ENCODE data around the gene COL4A2. TPM values are rescaled to one million over a fixed set of nuclear protein-coding genes. Genes with fewer than 3 reads are reported as not detected.

The COL4A2 gene
- total RNA-seq, 6 experiments from 2014 or later, result 8.4 to 65.8 (median 42.5) TPM

DNA sequence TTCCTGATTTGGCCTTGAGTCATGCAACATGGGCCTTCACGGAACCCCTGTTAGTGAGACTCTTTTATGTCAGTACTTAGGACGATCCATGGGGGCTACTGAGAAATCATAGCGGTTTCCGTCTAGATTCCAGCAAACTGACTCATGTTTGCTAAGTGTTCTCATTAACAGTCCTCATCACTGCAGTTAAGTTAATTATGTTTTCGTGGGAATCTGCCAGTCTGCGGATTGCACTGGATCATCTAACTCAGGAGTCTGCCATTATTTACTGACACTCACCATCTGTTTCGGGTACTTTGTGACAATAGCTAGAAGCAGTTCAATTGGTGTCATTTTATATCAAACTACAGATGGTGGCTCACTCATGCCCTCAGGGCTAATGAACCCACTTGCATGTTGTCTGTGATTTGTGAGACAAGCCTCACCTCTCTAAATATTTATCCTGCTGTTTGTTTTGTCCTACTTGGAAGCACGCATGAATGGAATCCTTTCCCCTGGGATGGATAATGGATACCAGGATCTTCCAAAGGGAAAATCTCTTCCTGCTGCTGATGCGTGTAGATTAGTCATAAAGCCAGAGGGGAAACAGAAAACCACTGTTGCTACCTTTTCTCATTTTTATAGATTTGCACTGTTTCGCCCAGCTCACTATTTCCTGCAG is 192.7 kb downstream of the COL4A2 start:
- Histone ChIP-seq H3K27ac (no peak overlapping the region), H3K36me3 (no peaks in the 10 kb centered on the region), H3K9me3 (no peaks in the 10 kb centered on the region), H3K27me3 (no peaks in the 10 kb centered on the region), H3K4me1 (peaks cover 0 to 6% (median 0%) of the 10 kb centered on the region in 4 donors), H3K4me3 (no peak overlapping the region)
- 59% methylated on average over 7 of the region's 10 CpGs for WGBS (ENCODE audit: insufficient coverage, low coverage, low lambda C conversion rate, missing lambda C conversion rate)
- ATAC-seq (peak; percentile 29 to 50 (median 37)), DNase-seq (no peak)
- intact Hi-C loops (cut with DNase I), result loop anchor here in 1 of 2 donors (10.0 kb wide), 1 partner anchor 45 kb away; no protein-coding TSS in a partner anchor
- TF ChIP-seq, protein P1, sequence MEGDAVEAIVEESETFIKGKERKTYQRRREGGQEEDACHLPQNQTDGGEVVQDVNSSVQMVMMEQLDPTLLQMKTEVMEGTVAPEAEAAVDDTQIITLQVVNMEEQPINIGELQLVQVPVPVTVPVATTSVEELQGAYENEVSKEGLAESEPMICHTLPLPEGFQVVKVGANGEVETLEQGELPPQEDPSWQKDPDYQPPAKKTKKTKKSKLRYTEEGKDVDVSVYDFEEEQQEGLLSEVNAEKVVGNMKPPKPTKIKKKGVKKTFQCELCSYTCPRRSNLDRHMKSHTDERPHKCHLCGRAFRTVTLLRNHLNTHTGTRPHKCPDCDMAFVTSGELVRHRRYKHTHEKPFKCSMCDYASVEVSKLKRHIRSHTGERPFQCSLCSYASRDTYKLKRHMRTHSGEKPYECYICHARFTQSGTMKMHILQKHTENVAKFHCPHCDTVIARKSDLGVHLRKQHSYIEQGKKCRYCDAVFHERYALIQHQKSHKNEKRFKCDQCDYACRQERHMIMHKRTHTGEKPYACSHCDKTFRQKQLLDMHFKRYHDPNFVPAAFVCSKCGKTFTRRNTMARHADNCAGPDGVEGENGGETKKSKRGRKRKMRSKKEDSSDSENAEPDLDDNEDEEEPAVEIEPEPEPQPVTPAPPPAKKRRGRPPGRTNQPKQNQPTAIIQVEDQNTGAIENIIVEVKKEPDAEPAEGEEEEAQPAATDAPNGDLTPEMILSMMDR (IDR thresholded peaks at IDR 0.05), result no peak
- TF ChIP-seq POLR2A (IDR thresholded peaks at IDR 0.05), result no peak

DNA sequence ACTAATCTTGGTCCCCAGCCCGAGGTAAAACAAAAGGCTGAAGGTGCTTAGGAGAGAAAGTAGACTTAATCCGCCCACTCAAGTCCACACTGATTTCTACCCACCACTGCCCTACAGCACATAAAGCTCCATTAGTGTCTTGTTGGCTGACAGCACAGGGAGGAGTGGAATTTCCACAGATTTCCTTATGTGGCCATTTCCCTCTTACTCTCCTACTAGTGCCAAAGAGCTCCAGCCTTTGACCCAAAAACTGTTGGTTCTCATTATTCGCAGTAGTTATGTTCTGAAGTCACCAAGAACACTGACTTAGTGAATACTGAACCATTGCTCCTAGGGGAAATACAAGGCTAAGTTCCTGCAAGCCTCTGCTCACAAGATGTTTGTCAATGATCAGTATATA is 193.3 kb downstream of the COL4A2 start:
- H3K9me3 ChIP-seq, result no peaks in the 10 kb centered on the region
- TF ChIP-seq POLR2A (IDR thresholded peaks at IDR 0.05), result no peak
- TF ChIP-seq, protein P1 (IDR thresholded peaks at IDR 0.05), result no peak
- H3K36me3 ChIP-seq, result no peaks in the 10 kb centered on the region
- DNase-seq (no peak), ATAC-seq (no peak)
- intact Hi-C loops (cut with DNase I), result loop anchor here in 1 of 2 donors (10.0 kb wide), 1 partner anchor 46 kb away; no protein-coding TSS in a partner anchor
- 88% methylated on average over 1 of the region's 3 CpGs for WGBS (ENCODE audit: insufficient coverage, low coverage, low lambda C conversion rate, missing lambda C conversion rate)
- peaks cover 0 to 6% (median 0%) of the 10 kb centered on the region in 4 donors for H3K4me1 ChIP-seq
- H3K27me3 ChIP-seq, result no peaks in the 10 kb centered on the region
- H3K27ac ChIP-seq, result no peak overlapping the region
- no peak overlapping the region for H3K4me3 ChIP-seq

DNA sequence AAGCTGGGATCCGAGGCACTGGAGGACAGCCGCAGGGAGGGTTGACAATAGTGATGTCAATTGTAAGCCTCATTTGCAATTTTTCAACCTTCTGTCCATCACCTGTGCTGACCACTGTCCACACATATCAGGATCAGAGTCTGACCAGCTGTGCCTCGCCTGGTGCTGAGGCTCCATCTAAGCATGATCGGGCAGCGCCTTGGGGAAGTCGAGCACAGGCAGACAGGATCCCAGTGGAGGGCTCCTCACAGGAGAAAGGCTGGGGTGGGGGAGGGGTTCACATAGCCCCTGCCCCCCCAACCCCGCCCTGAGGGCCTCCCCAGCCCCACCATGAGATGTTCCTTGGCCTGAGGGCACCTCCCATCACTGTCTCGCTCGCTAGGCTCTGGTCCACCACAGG is 194.1 kb downstream of the COL4A2 start:
- Histone ChIP-seq H3K27me3 (no peaks in the 10 kb centered on the region), H3K36me3 (no peaks in the 10 kb centered on the region), H3K27ac (no peak overlapping the region), H3K4me3 (no peak overlapping the region), H3K4me1 (peaks cover 0 to 7% (median 0%) of the 10 kb centered on the region in 4 donors), H3K9me3 (no peaks in the 10 kb centered on the region)
- intact Hi-C loops (cut with DNase I), result loop anchor here in 1 of 2 donors (10.0 kb wide), 1 partner anchor 46 kb away; no protein-coding TSS in a partner anchor
- 90% methylated on average over 2 of the region's 9 CpGs for WGBS (ENCODE audit: insufficient coverage, low coverage, low lambda C conversion rate, missing lambda C conversion rate)
- no peak for DNase-seq
- TF ChIP-seq, protein P1 (IDR thresholded peaks at IDR 0.05), result no peak
- TF ChIP-seq POLR2A (IDR thresholded peaks at IDR 0.05), result no peak
- no peak for ATAC-seq

DNA sequence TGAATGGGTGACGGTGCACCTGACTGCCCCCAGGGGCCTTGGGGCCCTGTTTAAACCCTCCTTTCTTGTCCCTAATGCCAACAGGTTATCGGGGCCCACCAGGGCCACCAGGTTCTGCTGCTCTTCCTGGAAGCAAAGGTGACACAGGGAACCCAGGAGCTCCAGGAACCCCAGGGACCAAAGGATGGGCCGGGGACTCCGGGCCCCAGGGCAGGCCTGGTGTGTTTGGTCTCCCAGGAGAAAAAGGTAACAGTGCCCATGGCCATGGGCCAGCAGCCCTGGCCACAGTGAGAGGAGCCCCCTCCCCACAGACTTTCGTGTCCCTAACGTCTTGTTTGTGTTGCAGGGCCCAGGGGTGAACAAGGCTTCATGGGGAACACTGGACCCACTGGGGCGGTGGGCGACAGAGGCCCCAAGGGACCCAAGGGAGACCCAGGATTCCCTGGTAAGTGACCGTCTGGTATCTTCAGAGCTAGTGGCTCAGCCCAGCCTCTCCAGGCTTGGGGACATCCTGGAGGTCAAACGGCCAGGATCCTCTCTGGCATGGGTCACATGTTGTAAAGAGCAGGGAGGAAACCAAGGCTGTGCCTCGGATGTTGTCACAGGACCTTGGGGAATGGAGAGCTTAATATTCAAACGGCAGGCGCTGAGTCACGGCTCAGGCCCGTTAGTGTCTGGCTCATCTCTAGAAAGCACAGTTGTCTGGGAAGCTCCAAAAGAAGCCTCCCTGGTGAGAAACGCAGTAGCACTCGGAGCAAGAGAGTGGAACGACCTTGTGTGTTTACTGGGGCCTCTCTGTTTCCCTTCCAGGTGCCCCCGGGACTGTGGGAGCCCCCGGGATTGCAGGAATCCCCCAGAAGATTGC is 196.2 kb downstream of the COL4A2 start:
- ATAC-seq (peak in 2 of 4 donors; percentile 3 to 34), DNase-seq (no peak)
- TF ChIP-seq, protein P1 (IDR thresholded peaks at IDR 0.05), result no peak
- TF ChIP-seq POLR2A (IDR thresholded peaks at IDR 0.05), result no peak
- no peaks in the 10 kb centered on the region for H3K27me3 ChIP-seq
- H3K4me3 ChIP-seq, result no peak overlapping the region
- 57% methylated on average over 2 of the region's 20 CpGs for WGBS (ENCODE audit: insufficient coverage, low coverage, low lambda C conversion rate, missing lambda C conversion rate)
- no peak overlapping the region for H3K27ac ChIP-seq
- no peaks in the 10 kb centered on the region for H3K9me3 ChIP-seq
- H3K4me1 ChIP-seq, result peaks cover 0 to 26% (median 11%) of the 10 kb centered on the region in 4 donors
- intact Hi-C loops (cut with DNase I), result loop anchor here in 1 of 2 donors (10.0 kb wide), 1 partner anchor 48 kb away; no protein-coding TSS in a partner anchor
- no peaks in the 10 kb centered on the region for H3K36me3 ChIP-seq

Data from right lobe of liver (tissue), 6 donors.